IMR-90 (cell line): Measurements from ENCODE around the gene C1QTNF7. TPM values are rescaled to one million over a fixed set of nuclear protein-coding genes. Genes with fewer than 3 reads are reported as not detected.

ENCODE experiments used
- ATAC-seq: fragments of 200-7000 bp; cut with Tn5 transposase; 2 replicates; pipeline ENCODE4 v1.9.1; 2020; ENCODE audit warnings: low read depth, mild to moderate bottlenecking, moderate library complexity
- BruUV-seq: library from RNA; stranded (reverse); fragments of 400-500 nt; replicated peaks from 2 replicates; lab custom pipeline; 2021; lab: Mats Ljungman, UMichigan
- CTCF ChIA-PET: fragments of 300-600 bp; formaldehyde crosslinking; extraction: SDS; loops from one replicate; lab custom pipeline; 2021; ENCODE audit warnings: antibody characterized with exemption; lab: Yijun Ruan, JAX
- POLR2A ChIA-PET: fragments of 300-600 bp; sonication (Branson Sonifier 250); formaldehyde crosslinking; loops from one replicate; lab custom pipeline; 2022; ENCODE audit warnings: antibody characterized with exemption; ENCODE audit not compliant: unreplicated experiment; lab: Charles Lee
- DNase-seq: peaks from one replicate; pipeline ENCODE4 v3.0.0; 2013
- H2AFZ ChIP-seq: replicated peaks from 2 replicates; pipeline ENCODE3; 2013; ENCODE audit warnings: low read length, mild to moderate bottlenecking; ENCODE audit not compliant: poor library complexity
- H2AK5ac ChIP-seq: 2 replicates; pipeline ENCODE4 v1.6.1; 2013; ENCODE audit warnings: low read depth, low read length, inconsistent platforms
- H2AK9ac ChIP-seq: replicated peaks from 2 replicates; pipeline ENCODE3; 2013; ENCODE audit warnings: mild to moderate bottlenecking, low read depth, low read length, moderate library complexity; ENCODE audit not compliant: poor library complexity
- H2BK120ac ChIP-seq: 2 replicates; pipeline ENCODE4 v1.6.1; 2013; ENCODE audit warnings: low read depth, low read length, inconsistent platforms
- H2BK15ac ChIP-seq: 3 replicates; pipeline ENCODE4 v1.6.1; 2013; ENCODE audit warnings: low read depth, low read length, inconsistent platforms
- H2BK20ac ChIP-seq: 2 replicates; pipeline ENCODE4 v1.6.1; 2013; ENCODE audit warnings: low read depth, mild to moderate bottlenecking, inconsistent platforms, low read length, moderate library complexity
- H2BK5ac ChIP-seq: 2 replicates; pipeline ENCODE4 v1.6.1; 2013; ENCODE audit warnings: mild to moderate bottlenecking, low read depth, low read length, inconsistent platforms; ENCODE audit not compliant: poor library complexity, severe bottlenecking
- H3K14ac ChIP-seq: replicated peaks from 2 replicates; pipeline ENCODE4 v1.6.1; 2013; ENCODE audit warnings: low read depth, low read length, inconsistent platforms
- H3K18ac ChIP-seq: 2 replicates; pipeline ENCODE4 v1.6.1; 2013; ENCODE audit warnings: low read depth, low read length, control low read depth
- H3K23ac ChIP-seq: 2 replicates; pipeline ENCODE4 v1.6.1; 2013; ENCODE audit warnings: low read depth, low read length, inconsistent platforms
- H3K27ac ChIP-seq: 2 replicates; pipeline ENCODE4 v1.5.1; 2013; ENCODE audit warnings: mild to moderate bottlenecking, control low read depth, low read length; ENCODE audit not compliant: insufficient read depth
- H3K27me3 ChIP-seq: 2 replicates; pipeline ENCODE4 v1.6.1; 2013; ENCODE audit warnings: low read length; ENCODE audit not compliant: control insufficient read depth, insufficient read depth
- H3K36me3 ChIP-seq: 2 replicates; pipeline ENCODE4 v1.6.1; 2013; ENCODE audit warnings: low read length, mixed read lengths; ENCODE audit not compliant: control insufficient read depth, insufficient read depth
- H3K4ac ChIP-seq: 2 replicates; pipeline ENCODE4 v1.6.1; 2013; ENCODE audit warnings: low read depth, low read length, inconsistent platforms
- H3K4me1 ChIP-seq: 2 replicates; pipeline ENCODE4 v1.6.1; 2013; ENCODE audit warnings: low read length, mixed read lengths; ENCODE audit not compliant: control insufficient read depth, insufficient read depth
- H3K4me2 ChIP-seq: 2 replicates; pipeline ENCODE4 v1.6.1; 2013; ENCODE audit warnings: low read depth, mild to moderate bottlenecking, control low read depth, low read length, moderate library complexity
- H3K4me3 ChIP-seq: 2 replicates; pipeline ENCODE4 v1.5.1; 2013; ENCODE audit warnings: low read depth, mild to moderate bottlenecking, control low read depth, low read length, moderate library complexity; ENCODE audit not compliant: insufficient read depth
- H3K56ac ChIP-seq: 2 replicates; pipeline ENCODE4 v1.6.1; 2013; ENCODE audit warnings: low read length, inconsistent platforms; ENCODE audit not compliant: insufficient read depth; ENCODE audit errors: extremely low read depth
- H3K79me1 ChIP-seq, 2 experiments: 2 replicates each; pipeline ENCODE4 v1.6.1; 2013; ENCODE audit warnings: low read length in 2 of 2, inconsistent platforms in 1 of 2, low read depth in 1 of 2
- H3K9ac ChIP-seq: 2 replicates; pipeline ENCODE4 v1.6.1; 2013; ENCODE audit warnings: low read depth, low read length, control low read depth
- H3K9me1 ChIP-seq: 2 replicates; pipeline ENCODE4 v1.6.1; 2013; ENCODE audit warnings: low read length, inconsistent platforms; ENCODE audit not compliant: insufficient read depth
- H3K9me3 ChIP-seq: 2 replicates; pipeline ENCODE4 v1.6.1; 2013; ENCODE audit warnings: low read length; ENCODE audit not compliant: control insufficient read depth, insufficient read depth
- H4K20me1 ChIP-seq: 2 replicates; pipeline ENCODE4 v1.6.1; 2013; ENCODE audit warnings: low read length, inconsistent platforms; ENCODE audit not compliant: insufficient read depth
- H4K5ac ChIP-seq: 2 replicates; pipeline ENCODE4 v1.6.1; 2013; ENCODE audit warnings: mild to moderate bottlenecking, low read depth, low read length, control low read depth
- H4K8ac ChIP-seq, 2 experiments: 2 replicates each; pipeline ENCODE4 v1.6.1; 2013; ENCODE audit warnings: low read depth in 2 of 2, low read length in 2 of 2, control low read depth in 1 of 2, inconsistent platforms in 1 of 2
- H4K91ac ChIP-seq: 2 replicates; pipeline ENCODE4 v1.6.1; 2013; ENCODE audit warnings: low read depth, low read length, inconsistent platforms; ENCODE audit not compliant: insufficient read depth
- BHLHE40 ChIP-seq: fragments of 150-350 bp; IDR thresholded peaks from 2 replicates; pipeline ENCODE4 v1.6.1; 2016; ENCODE audit warnings: mild to moderate bottlenecking, low read depth, low read length
- CEBPB ChIP-seq: IDR thresholded peaks from 2 replicates; pipeline ENCODE4 v1.6.1; 2012; ENCODE audit warnings: low read depth, low read length, improper control_type of control experiment
- CHD1 ChIP-seq: IDR thresholded peaks from 2 replicates; pipeline ENCODE4 v1.6.1; 2012; ENCODE audit warnings: low read depth, low read length, improper control_type of control experiment
- FOS ChIP-seq: fragments of 150-350 bp; IDR thresholded peaks from 2 replicates; pipeline ENCODE4 v1.6.1; 2016; ENCODE audit warnings: low read depth, low read length
- MAFK ChIP-seq: IDR thresholded peaks from 2 replicates; pipeline ENCODE4 v1.6.1; 2012; ENCODE audit warnings: low read depth, low read length, improper control_type of control experiment
- MAZ ChIP-seq: IDR thresholded peaks from 2 replicates; pipeline ENCODE4 v1.6.1; 2012; ENCODE audit warnings: low read depth, mild to moderate bottlenecking, low read length, improper control_type of control experiment, moderate library complexity, borderline replicate concordance
- MXI1 ChIP-seq: IDR thresholded peaks from 2 replicates; pipeline ENCODE4 v1.6.1; 2012; ENCODE audit warnings: low read depth, mild to moderate bottlenecking, low read length, moderate library complexity, borderline replicate concordance
- NFE2L2 ChIP-seq: fragments of 150-350 bp; IDR thresholded peaks from 2 replicates; pipeline ENCODE4 v1.6.1; 2016; ENCODE audit warnings: low read depth, mild to moderate bottlenecking, low read length
- POLR2A ChIP-seq: IDR thresholded peaks from 2 replicates; pipeline ENCODE4 v1.6.1; 2012; ENCODE audit warnings: mild to moderate bottlenecking, low read depth, low read length
- RAD21 ChIP-seq: IDR thresholded peaks from 2 replicates; pipeline ENCODE4 v1.6.1; 2012; ENCODE audit warnings: low read length, improper control_type of control experiment
- RCOR1 ChIP-seq: IDR thresholded peaks from 2 replicates; pipeline ENCODE4 v1.6.1; 2012; ENCODE audit warnings: mild to moderate bottlenecking, low read length, improper control_type of control experiment; ENCODE audit not compliant: insufficient replicate concordance
- RFX5 ChIP-seq: IDR thresholded peaks from 2 replicates; pipeline ENCODE4 v1.8.0; 2012; ENCODE audit warnings: low read depth, mild to moderate bottlenecking, low read length, moderate library complexity
- SMC3 ChIP-seq: fragments of 150-350 bp; IDR thresholded peaks from 2 replicates; pipeline ENCODE4 v1.6.1; 2016; ENCODE audit warnings: low read depth, mild to moderate bottlenecking, antibody characterized with exemption, low read length, moderate library complexity
- WGBS, 2 experiments: methylation state at CpG; one replicate each; pipeline versions ENCODE4 v1.1.5 to v1.1.7; 2013; ENCODE audit warnings: missing lambda C conversion rate in 2 of 2; ENCODE audit not compliant: insufficient read length in 1 of 2; ENCODE audit errors: extremely low coverage in 2 of 2; 5-methylcytosine and 5-hydroxymethylcytosine counted together
- dilution Hi-C: fragments of 300-500 bp; cut with HindIII; formaldehyde crosslinking; loops from one replicate; pipeline ENCODE4 v1.14.3; 2018; ENCODE audit warnings: low sequenced_read_pairs; ENCODE audit not compliant: unreplicated experiment
- in situ Hi-C: fragments of 300-500 bp; cut with MboI; formaldehyde crosslinking; loops from 3 replicates; pipeline ENCODE4 v1.14.3; 2019; ENCODE audit warnings: low sequenced_read_pairs, inconsistent platforms, mixed read lengths
- intact Hi-C: fragments of 100-400 bp; cut with micrococcal nuclease; formaldehyde crosslinking; loops from 2 replicates; pipeline ENCODE4 v1.10.0; 2022
- polyA plus RNA-seq, 3 experiments: library from polyadenylated mRNA; depleted of rRNA; stranded (reverse); fragments of >200 nt; gene quantifications; 2 replicates each; pipeline ENCODE4 v1.2.3, GENCODE V29; 2012; ENCODE audit warnings: low replicate concordance in 1 of 3
- total RNA-seq: library from RNA; depleted of rRNA; stranded (reverse); fragments of >200 nt; gene quantifications from 2 replicates; pipeline ENCODE4 v1.2.3, GENCODE V29; 2012
- TF ChIP-seq, protein P1 (sequence below): fragments of 150-350 bp; IDR thresholded peaks from 2 replicates; pipeline ENCODE4 v1.6.1; 2016; ENCODE audit warnings: low read depth, mild to moderate bottlenecking, low read length, moderate library complexity, borderline replicate concordance
- TF ChIP-seq, protein P2 (sequence below): conservative IDR thresholded peaks from 2 replicates; pipeline ENCODE4 v1.5.1; 2012; ENCODE audit warnings: mild to moderate bottlenecking, low read depth, low read length, improper control_type of control experiment
- TF ChIP-seq, protein P3 (sequence below): fragments of 150-350 bp; IDR thresholded peaks from 2 replicates; pipeline ENCODE4 v1.6.1; 2017; ENCODE audit warnings: mild to moderate bottlenecking, antibody characterized with exemption, low read length, low read depth

C1QTNF7 gene
- total and polyA plus RNA-seq, 2 of the 4 experiments (the other 2 are of a cell fraction), result 0.12 to 0.18 TPM

DNA sequence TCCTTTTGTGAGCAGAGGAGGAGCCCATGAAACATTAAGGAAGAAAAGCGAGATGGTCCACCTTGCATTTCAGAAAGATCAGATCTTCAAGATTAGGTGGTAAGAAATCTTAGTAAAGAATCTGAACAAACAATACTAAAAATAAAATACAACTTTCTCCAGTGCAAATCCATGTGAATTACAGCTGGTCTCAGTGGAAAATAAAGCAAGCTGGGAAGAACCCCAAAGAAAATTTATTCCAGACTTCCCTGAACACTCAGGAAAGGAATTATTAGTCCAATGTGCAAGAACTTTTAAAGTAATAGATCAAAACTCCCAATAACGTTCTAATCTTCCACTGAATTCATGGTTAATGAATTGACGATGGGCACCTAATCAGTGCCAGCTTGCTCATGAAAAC is 37.3 kb upstream of the C1QTNF7 start:
- ATAC-seq, result no peak
- no CpG with 5 or more reads among the region's 3 CpGs for whole genome bisulfite sequencing, 2 experiments
- H2AK5ac ChIP-seq, result no peak overlapping the region
- H4K5ac ChIP-seq, result no peak overlapping the region
- no peak overlapping the region for H3K23ac ChIP-seq
- CTCF ChIA-PET, result no interaction called here
- H2AFZ ChIP-seq, result no peak overlapping the region
- POLR2A ChIA-PET, result no interaction called here
- H3K18ac ChIP-seq, result no peak overlapping the region
- H3K9me3 ChIP-seq, result no peaks in the 10 kb centered on the region
- TF ChIP-seq MAZ (no peak), FOS (no peak), SMC3 (no peak), RCOR1 (no peak), MXI1 (no peak), MAFK (no peak), BHLHE40 (no peak), RAD21 (no peak), NFE2L2 (no peak), CHD1 (no peak), CEBPB (no peak), POLR2A (no peak), RFX5 (no peak)
- TF ChIP-seq, protein P1, sequence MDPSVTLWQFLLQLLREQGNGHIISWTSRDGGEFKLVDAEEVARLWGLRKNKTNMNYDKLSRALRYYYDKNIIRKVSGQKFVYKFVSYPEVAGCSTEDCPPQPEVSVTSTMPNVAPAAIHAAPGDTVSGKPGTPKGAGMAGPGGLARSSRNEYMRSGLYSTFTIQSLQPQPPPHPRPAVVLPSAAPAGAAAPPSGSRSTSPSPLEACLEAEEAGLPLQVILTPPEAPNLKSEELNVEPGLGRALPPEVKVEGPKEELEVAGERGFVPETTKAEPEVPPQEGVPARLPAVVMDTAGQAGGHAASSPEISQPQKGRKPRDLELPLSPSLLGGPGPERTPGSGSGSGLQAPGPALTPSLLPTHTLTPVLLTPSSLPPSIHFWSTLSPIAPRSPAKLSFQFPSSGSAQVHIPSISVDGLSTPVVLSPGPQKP, result no peak
- TF ChIP-seq, protein P2, sequence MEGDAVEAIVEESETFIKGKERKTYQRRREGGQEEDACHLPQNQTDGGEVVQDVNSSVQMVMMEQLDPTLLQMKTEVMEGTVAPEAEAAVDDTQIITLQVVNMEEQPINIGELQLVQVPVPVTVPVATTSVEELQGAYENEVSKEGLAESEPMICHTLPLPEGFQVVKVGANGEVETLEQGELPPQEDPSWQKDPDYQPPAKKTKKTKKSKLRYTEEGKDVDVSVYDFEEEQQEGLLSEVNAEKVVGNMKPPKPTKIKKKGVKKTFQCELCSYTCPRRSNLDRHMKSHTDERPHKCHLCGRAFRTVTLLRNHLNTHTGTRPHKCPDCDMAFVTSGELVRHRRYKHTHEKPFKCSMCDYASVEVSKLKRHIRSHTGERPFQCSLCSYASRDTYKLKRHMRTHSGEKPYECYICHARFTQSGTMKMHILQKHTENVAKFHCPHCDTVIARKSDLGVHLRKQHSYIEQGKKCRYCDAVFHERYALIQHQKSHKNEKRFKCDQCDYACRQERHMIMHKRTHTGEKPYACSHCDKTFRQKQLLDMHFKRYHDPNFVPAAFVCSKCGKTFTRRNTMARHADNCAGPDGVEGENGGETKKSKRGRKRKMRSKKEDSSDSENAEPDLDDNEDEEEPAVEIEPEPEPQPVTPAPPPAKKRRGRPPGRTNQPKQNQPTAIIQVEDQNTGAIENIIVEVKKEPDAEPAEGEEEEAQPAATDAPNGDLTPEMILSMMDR, result no peak
- TF ChIP-seq, protein P3, sequence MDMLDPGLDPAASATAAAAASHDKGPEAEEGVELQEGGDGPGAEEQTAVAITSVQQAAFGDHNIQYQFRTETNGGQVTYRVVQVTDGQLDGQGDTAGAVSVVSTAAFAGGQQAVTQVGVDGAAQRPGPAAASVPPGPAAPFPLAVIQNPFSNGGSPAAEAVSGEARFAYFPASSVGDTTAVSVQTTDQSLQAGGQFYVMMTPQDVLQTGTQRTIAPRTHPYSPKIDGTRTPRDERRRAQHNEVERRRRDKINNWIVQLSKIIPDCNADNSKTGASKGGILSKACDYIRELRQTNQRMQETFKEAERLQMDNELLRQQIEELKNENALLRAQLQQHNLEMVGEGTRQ, result no peak
- H3K4ac ChIP-seq, result no peak overlapping the region
- H3K79me1 ChIP-seq, result no peaks in the 10 kb centered on the region
- no peak overlapping the region for H3K56ac ChIP-seq
- BruUV-seq, result no TSS peak
- no peak for DNase-seq
- no peak overlapping the region for H3K4me3 ChIP-seq
- intact Hi-C loops (no loop called here), dilution Hi-C loops (no loop called here), in situ Hi-C loops (no loop called here)
- no peak overlapping the region for H3K14ac ChIP-seq
- H3K4me2 ChIP-seq, result no peak overlapping the region
- H2BK15ac ChIP-seq, result no peak overlapping the region
- H3K27me3 ChIP-seq, result peaks cover 27% of the 10 kb centered on the region
- no peaks in the 10 kb centered on the region for H3K36me3 ChIP-seq
- H3K27ac ChIP-seq, result no peak overlapping the region
- H3K9ac ChIP-seq, result no peak overlapping the region
- no peak overlapping the region for H2BK120ac ChIP-seq
- H2BK5ac ChIP-seq, result no peak overlapping the region
- no peak overlapping the region for H2BK20ac ChIP-seq
- H4K8ac ChIP-seq, result no peak overlapping the region
- H4K91ac ChIP-seq, result no peak overlapping the region
- H4K20me1 ChIP-seq, result no peaks in the 10 kb centered on the region
- H3K4me1 ChIP-seq, result no peaks in the 10 kb centered on the region
- H3K9me1 ChIP-seq, result no peaks in the 10 kb centered on the region
- H2AK9ac ChIP-seq, result no peak overlapping the region
